Activated T-cell treated with anti-CD3 and anti-CD28 coated beads for 24 hours (primary cell): ENCODE data around the gene CACNG3.
"Not testable (repeated sequence)": the region's sequence is repeated elsewhere in the genome, so short reads cannot be mapped to it uniquely, and the experiment has no call there.

Experiments
- DNase-seq: peaks from one replicate; pipeline ENCODE4 v3.0.0-alpha.2; 2020; ENCODE audit warnings: low read depth

The CACNG3 gene

GRCh38 chr16:24255456-24256371, at the start of gene CACNG3:
TSS of gene CACNG3 (plus strand) at chr16:24256335. CDS start at chr16:24256755, 420 bp downstream.
- DNase-seq = peak; percentile 21

GRCh38 chr16:24206926-24207325, 49.2 kb upstream of the CACNG3 start:
- no peak for DNase-seq

DNA sequence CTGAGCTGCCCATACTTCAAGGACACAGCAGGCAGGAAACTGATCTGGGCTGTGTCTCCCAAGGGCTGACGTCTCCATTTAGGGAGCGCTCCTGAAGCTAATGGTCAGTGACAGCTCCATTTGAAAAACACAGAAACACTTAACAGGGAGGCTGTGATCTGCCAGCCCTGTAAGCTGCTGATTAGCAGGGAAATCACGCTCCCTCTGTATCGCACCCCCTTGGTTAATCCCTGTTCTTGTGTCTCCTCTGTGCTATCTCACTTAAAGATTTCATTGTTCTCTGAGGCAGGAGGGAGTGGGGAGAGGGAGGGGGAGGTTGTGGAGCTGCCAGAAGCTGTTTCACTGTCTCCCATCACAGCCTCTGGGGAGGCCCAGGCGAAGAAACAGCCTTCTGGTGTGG, 47.4 kb upstream of the CACNG3 start:
- DNase-seq = no peak

- no peak for DNase-seq
Observed at GRCh38 chr16:24214992-24215391, 41.1 kb upstream of the CACNG3 start.

- no peak for DNase-seq
Observed at GRCh38 chr16:24216961-24217360, 39.2 kb upstream of the CACNG3 start.

DNA sequence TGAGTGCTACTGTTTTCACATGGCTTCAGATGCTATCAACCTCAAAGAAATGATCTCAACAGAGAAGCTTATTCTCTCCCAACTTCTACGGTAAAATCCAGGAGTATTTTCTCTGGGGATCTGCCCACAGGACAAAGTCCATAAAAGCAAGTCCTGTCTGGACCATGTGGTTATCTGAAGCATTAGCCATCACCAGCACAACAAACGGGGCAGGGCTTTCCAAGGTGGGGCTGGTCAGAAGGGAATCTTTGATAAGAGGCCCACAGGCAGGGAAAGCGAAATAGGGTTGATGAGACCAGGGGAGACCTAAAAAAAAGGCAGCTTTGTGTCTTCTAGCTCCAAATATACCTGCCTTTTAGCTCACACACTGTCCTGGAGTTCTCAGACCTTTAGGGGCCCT, 38.7 kb upstream of the CACNG3 start:
- DNase-seq = no peak

DNA sequence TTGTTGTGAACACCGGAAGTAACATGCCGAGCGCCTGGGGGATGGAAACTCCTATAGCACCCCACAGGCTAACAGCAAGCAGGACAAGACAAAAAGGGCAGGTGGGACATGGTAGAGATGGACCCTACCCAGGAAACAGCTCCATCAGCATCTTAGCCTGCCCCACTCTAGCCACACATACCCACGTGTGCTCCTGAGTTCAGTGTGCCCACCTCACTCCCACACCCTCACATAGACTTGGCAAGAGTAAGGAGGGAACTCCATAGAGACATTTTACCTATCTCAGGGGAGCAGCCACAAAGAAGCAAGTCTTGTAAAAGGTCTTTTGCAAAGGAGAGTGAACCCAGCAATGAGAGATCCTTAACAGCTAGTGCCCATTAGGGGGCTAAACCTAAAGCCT, 37.8 kb upstream of the CACNG3 start:
- no peak for DNase-seq

GRCh38 chr16:24221219-24221618, 34.9 kb upstream of the CACNG3 start:
- DNase-seq = no peak

- no peak for DNase-seq
Observed at GRCh38 chr16:24228514-24228913, 27.6 kb upstream of the CACNG3 start.

DNA sequence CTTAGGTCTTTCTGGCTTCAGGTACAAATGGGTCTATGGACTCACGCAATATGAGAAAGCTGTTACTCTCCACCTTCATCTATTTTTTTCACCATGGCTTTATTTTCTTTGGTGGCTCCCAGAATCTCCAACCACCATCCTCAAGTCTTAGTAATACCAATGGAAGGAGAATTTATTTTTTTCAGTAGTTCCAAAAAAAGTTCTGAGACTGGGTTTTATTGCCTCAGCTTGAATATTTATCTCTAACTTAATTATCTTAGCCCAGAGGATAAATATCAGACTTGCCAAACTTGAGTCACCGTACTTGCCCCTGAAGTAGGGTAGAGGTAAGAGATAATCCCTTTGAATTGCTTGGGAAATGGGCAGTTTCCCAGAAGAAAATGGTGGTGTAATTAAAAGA, 23.2 kb upstream of the CACNG3 start:
- DNase-seq = no peak

DNA sequence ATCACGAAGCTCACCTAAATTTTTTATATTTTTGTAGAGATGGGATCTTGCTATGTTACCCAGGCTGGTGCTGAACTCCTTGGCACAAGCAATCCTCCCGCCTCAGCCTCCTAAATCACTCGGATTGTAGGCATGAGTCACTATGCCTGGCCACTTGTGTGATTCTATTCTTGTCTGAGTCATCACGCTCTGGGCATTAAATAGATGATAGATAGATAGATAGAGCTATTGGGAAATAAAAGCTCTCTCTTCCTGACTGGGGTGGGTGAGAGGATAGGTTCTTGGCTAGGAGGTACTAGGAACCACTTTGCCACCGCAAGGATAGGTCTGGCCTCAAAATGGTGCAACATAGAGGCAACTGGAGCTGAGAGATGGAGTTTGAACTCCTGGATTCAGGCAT, 21.4 kb upstream of the CACNG3 start:
- DNase-seq = no peak

- no peak for DNase-seq
Observed at GRCh38 chr16:24235806-24236205, 20.3 kb upstream of the CACNG3 start.

GRCh38 chr16:24238846-24239245, 17.3 kb upstream of the CACNG3 start:
- not testable (repeated sequence) for DNase-seq

GRCh38 chr16:24246911-24247607, 9.1 kb upstream of the CACNG3 start:
- DNase-seq = no peak

- DNase-seq = peak; percentile 23
Observed at GRCh38 chr16:24253192-24253591, 2.9 kb upstream of the CACNG3 start.

- no peak for DNase-seq
Observed at GRCh38 chr16:24257958-24258357, 1.8 kb downstream of the CACNG3 start.

DNA sequence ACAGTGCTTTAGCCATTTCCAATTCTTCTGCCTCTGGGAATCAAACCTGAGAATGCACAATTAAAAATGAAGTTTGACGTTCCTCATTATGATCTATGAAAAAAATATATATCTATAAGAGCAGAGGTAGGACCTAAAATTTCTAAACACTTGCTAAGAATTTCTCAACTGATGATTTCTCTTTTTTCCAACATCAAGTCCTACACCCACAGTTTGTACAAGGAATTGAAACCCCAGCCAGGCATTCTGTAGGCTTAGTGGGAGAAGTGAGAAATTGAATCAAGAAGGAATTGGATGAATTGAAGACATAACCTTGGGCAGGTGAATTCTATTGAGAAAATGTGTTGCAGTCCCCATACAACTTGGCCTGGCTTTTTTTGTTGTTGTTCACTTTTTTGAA, 2.7 kb downstream of the CACNG3 start:
- DNase-seq = no peak

DNA sequence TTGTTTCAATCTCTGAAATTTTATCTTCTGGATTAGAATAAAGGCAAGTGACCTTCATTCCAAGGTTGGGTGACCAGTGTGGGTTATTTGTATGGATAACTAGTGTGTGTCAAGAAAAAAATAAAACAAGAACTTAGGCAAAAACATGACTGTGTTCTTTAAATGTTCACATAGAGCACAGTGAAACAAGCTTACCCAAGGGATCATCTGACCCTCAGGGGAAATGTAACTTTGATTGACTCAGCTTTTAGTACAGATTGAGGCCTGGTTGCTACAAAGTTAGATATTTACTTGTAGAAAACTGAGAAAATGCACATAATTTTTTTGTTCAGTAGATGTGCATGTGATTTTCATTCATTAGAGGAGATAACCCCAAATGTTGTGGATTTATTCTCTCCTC, 6.7 kb downstream of the CACNG3 start:
- DNase-seq = no peak

DNA sequence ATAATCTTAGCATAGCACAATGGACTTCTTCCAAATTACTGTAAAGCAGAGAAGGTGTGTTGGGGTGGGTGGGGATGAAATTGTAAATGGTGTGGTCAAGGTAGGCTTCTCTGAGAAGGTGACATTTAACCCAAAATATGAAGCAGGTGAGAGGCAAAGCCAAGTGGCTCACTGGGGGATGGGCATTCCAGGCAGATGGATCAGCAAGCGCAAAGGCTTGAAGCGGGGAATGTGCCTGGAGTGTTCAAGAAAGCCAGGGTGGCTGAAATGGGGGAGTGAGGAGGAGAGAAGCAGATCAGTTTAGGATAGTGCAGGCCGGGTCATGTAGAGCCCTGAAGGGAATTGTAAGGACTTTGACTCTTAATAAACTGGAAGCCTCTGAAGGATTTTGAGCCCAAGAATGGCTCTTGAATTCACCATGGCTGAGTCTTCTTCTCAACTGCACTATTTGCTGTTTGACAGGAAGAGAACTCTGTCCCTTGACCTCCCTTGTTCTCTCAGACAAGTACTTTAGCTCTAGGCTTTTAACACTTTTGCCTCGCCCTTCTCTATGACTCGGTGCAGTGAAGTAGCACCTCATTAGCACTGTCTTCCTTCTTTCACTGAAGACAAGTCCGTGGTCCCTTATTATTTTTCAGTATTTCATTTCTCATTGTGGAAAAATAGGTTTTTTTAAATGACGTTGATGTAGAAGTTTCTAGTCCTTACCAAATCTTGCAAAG, 14.7 kb downstream of the CACNG3 start:
- DNase-seq = no peak

GRCh38 chr16:24272379-24272778, 16.2 kb downstream of the CACNG3 start:
- DNase-seq = no peak

- DNase-seq = no peak
Observed at GRCh38 chr16:24273508-24274182, 17.5 kb downstream of the CACNG3 start.

DNA sequence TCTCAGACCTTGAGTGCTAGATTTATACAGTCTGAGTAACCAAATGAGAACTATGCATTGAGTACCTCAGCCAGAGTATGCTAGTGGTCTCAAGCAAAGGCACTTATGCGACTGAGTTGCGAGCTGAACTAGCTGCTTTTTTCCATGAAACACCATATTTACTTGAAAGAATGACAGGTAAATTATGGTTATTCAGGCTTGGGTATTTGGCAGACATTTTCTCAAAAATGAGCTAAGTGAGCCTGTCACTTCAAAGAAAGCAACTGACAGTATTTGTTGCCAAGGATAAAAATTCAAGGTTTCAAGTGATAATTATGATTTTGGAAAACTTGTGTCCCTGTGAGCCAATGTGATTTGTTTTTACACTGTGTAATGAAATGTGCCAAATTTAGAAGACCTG, 19.3 kb downstream of the CACNG3 start:
- no peak for DNase-seq
